ENCODE results near the gene CD53.

- no peak for TF ChIP-seq CTCF (IDR thresholded peaks at IDR 0.05)
- TF ChIP-seq SIN3A (IDR thresholded peaks at IDR 0.05; ENCODE audit: borderline replicate concordance, insufficient read depth, low read depth, low read length), result no peak
Observed at GRCh38 chr1:110903853-110904500, 31.0 kb downstream of the CD53 start.
